ENCODE measurements around the gene LSM6. TPM values are rescaled to one million over a fixed set of nuclear protein-coding genes. Genes with fewer than 3 reads are reported as not detected.

Gene LSM6
- total RNA-seq, 1 experiment from 2014 or later, result 78.3 TPM

DNA sequence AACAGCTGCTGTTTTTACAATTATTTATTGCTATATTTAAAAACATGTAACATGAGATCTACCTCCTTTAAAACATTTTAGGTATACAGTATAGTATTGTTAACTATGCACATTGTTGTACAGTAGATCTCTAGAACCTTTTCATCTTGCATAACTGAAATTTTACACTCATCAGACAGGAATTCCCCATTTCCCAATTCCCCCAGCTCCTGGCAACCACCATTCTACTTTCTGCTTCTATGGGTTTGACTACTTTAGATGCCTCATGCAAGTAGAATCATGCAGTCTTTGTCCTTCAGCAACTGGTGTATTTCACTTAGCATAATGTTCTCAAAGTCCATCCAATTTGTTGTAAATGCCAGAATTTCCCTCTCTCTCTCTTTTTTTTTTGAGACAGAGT lies 9.7 kb upstream of the LSM6 start:
- no peak overlapping the region for H3K23ac ChIP-seq (ENCODE audit: insufficient read length, low read depth, low read length)
- no peaks in the 10 kb centered on the region for H3K79me1 ChIP-seq (ENCODE audit: insufficient read depth, low read depth, low read length, poor library complexity, severe bottlenecking)
- H3K4me2 ChIP-seq (ENCODE audit: insufficient read depth, insufficient read length, low read length), result no peak overlapping the region
- H3K9ac ChIP-seq (ENCODE audit: extremely low read depth, insufficient read length, low read length), result no peak overlapping the region
- H3K27ac ChIP-seq (ENCODE audit: insufficient read length, low read depth, low read length), result no peak overlapping the region
- H3K18ac ChIP-seq (ENCODE audit: insufficient read length, low read depth, low read length), result no peak overlapping the region
- Mint-ChIP-seq H3K9me3 (no peaks in the 10 kb centered on the region; a peak in 2 of 5 replicates), H3K27ac (no peak overlapping the region), H3K4me1 (no peaks in the 10 kb centered on the region), H3K4me3 (no peak overlapping the region), H3K27me3 (ENCODE audit: low read depth) (peaks cover 3% of the 10 kb centered on the region), H3K36me3 (ENCODE audit: insufficient read depth in 1 of 3, low read depth in 3 of 3) (no peaks in the 10 kb centered on the region)
- H2BK20ac ChIP-seq (ENCODE audit: low read depth, low read length, poor library complexity, severe bottlenecking), result no peak overlapping the region
- no peaks in the 10 kb centered on the region for H4K20me1 ChIP-seq (ENCODE audit: control insufficient read depth, insufficient read depth, insufficient read length)
- no peak overlapping the region for H3K4ac ChIP-seq (ENCODE audit: low read depth, low read length)
- H2BK15ac ChIP-seq (ENCODE audit: low read depth, low read length), result no peak overlapping the region
- TF ChIP-seq, protein P1, sequence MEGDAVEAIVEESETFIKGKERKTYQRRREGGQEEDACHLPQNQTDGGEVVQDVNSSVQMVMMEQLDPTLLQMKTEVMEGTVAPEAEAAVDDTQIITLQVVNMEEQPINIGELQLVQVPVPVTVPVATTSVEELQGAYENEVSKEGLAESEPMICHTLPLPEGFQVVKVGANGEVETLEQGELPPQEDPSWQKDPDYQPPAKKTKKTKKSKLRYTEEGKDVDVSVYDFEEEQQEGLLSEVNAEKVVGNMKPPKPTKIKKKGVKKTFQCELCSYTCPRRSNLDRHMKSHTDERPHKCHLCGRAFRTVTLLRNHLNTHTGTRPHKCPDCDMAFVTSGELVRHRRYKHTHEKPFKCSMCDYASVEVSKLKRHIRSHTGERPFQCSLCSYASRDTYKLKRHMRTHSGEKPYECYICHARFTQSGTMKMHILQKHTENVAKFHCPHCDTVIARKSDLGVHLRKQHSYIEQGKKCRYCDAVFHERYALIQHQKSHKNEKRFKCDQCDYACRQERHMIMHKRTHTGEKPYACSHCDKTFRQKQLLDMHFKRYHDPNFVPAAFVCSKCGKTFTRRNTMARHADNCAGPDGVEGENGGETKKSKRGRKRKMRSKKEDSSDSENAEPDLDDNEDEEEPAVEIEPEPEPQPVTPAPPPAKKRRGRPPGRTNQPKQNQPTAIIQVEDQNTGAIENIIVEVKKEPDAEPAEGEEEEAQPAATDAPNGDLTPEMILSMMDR (conservative IDR thresholded peaks at IDR 0.05), result no peak
- no peak overlapping the region for H4K8ac ChIP-seq (replicated peaks; ENCODE audit: insufficient read length, low read depth, low read length)
- H2BK120ac ChIP-seq (ENCODE audit: low read depth, low read length, poor library complexity, severe bottlenecking), result no peak overlapping the region
- H2BK5ac ChIP-seq (ENCODE audit: insufficient read length, low read length), result no peak overlapping the region
- H3K56ac ChIP-seq (ENCODE audit: insufficient read length, low read depth, low read length), result no peak overlapping the region
- H2AK5ac ChIP-seq (ENCODE audit: insufficient read length, low read length), result no peak overlapping the region
- no peak overlapping the region for H4K91ac ChIP-seq (ENCODE audit: insufficient read length, low read depth, low read length)
- no peak overlapping the region for H2BK12ac ChIP-seq (ENCODE audit: insufficient read length, low read depth, low read length)
- no peaks in the 10 kb centered on the region for H3K79me2 ChIP-seq (ENCODE audit: insufficient read depth, low read length)
- H4K5ac ChIP-seq (ENCODE audit: insufficient read length, low read depth, low read length), result no peak overlapping the region
- no peaks in the 10 kb centered on the region for H3K27me3 ChIP-seq (ENCODE audit: insufficient read depth, low read length)
- no peak overlapping the region for H3T11ph ChIP-seq (ENCODE audit: low read length)
- no peaks in the 10 kb centered on the region for H3K4me1 ChIP-seq (ENCODE audit: insufficient read depth, low read length)
- no peak overlapping the region for H2AFZ ChIP-seq (ENCODE audit: low read length)
- H3K9me3 ChIP-seq (ENCODE audit: control insufficient read depth, low read depth, low read length), result no peaks in the 10 kb centered on the region
- H3K23me2 ChIP-seq (ENCODE audit: insufficient read length, low read depth, low read length, poor library complexity, severe bottlenecking), result no peaks in the 10 kb centered on the region
- no peak overlapping the region for H3K14ac ChIP-seq (ENCODE audit: insufficient read depth, low read length)
- no peak for DNase-seq
